ENCODE measurements around the gene MEF2D.

The MEF2D gene

DNA sequence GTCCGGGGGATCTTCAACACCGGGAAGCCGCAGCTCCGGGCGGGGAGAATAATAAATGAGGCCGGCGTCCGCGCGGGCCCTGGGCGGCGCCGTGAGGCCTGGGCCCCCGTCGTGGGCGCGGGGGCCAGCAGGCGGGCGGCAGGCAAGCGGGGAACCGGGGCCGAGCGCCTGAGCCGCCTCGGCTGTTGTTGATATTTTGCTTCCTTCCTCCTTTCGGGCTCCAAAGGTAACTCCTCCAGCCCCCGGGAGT, at the start of gene MEF2D:
MEF2D (minus strand) TSS at position 233 of the 250 bp plus-strand sequence. CDS start 17,483 bp downstream, outside the sequence.
- DNase-seq (ENCODE audit: low read depth, low spot score) = no peak
- H3K27ac ChIP-seq = peak within 1 kb of the TSS; percentile 96

DNA sequence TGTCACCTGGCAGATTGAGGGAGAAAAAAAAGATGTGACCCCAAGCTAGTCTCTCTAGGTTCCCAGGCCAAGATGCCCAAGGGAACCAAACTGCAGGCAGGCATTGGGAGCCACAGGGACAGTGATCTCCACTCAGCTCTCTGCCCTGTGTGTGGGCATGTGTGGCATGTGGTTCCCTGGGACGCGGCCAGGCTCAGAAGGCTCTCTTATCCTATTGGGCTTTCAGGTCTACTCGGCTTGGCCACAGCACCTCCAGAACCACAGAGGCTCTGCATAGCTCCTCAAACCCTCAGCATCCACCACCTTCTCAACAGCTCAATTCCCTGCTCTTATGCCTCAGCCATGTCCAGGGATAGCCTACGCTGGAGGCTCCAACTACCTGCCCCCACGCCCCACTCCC, 49.8 kb upstream of the MEF2D start:
- DNase-seq (ENCODE audit: low read depth, low spot score) = no peak
- no peak overlapping the region for H3K27ac ChIP-seq

DNA sequence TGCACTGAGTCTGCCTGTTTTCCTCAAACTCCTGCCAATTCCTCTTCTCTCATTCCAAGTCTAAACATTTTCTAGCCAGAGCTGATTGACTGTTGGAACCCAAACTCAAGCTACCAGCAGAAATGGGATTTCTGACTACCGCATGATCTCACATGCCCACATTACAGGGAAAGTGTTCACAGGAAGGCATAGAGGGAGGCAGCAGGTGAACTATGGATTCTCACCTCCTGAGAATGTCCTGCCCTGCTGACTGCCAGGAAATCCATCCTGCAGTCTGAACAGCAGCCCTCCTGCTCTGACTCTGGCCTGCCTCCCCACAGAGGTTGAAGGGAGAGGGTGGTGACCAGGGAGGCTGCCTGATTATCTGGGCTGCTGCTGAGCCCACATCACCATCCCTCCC, 49.3 kb upstream of the MEF2D start:
- no peak overlapping the region for H3K27ac ChIP-seq
- no peak for DNase-seq (ENCODE audit: low read depth, low spot score)

DNA sequence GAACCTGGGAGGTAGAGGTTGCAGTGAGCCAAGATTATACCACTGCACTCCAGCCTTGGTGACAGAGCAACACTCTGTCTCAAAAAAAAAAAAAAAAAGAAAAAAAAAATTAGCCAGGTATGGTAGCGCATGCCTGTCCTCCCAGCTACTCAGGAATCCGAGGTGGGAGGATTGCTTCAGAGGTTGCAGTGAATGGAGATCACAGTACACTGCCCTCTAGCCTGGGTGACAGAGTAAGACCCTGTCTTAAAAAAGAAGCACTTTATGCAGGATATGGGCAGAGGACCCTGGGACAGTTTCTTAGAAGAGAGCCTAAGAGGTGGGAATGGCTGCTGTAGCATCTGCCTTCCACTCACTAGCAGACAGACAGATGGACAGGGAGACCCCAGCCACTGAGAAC, 48.8 kb upstream of the MEF2D start:
- no peak overlapping the region for H3K27ac ChIP-seq
- no peak for DNase-seq (ENCODE audit: low read depth, low spot score)

DNA sequence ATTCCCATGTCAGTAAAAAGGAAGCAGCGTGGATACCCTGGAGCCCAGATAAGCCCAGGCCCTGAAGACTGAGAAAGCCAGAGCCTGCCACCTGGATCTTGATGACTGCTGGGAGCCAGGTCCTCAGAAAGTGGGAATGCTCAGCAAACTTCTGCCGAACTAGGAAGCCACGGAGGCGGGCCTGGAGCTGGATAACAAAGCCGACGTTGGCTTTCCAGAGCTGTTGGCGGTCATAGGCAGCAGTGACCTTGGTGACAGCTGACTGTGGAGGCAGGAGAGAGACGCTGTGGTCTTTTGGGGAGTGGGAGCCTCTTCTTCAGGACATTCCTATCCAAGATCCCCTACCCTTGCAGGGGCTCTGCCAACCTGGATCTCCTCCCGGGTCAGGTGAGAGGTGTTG, 47.4 kb upstream of the MEF2D start:
- no peak overlapping the region for H3K27ac ChIP-seq
- no peak for DNase-seq (ENCODE audit: low read depth, low spot score)

DNA sequence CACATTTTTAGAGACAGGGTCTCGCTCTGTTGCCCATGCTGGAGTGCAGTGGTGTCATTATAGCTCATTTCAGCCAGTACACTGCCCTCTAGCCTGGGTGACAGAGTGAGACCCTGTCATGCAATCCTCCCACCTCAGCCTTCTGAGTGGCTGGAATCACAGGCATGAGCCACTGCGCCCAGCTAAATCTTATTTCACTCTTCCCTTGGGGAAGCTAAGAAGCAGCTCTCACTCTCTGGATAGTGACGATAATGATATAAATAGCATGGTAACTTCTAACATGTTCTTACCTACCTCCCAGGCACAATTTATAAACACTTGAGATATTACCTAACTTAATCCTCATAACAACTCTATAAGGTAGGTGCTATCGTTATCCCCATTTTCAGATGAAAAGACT, 46.9 kb upstream of the MEF2D start:
- DNase-seq (ENCODE audit: low read depth, low spot score) = no peak
- no peak overlapping the region for H3K27ac ChIP-seq

DNA sequence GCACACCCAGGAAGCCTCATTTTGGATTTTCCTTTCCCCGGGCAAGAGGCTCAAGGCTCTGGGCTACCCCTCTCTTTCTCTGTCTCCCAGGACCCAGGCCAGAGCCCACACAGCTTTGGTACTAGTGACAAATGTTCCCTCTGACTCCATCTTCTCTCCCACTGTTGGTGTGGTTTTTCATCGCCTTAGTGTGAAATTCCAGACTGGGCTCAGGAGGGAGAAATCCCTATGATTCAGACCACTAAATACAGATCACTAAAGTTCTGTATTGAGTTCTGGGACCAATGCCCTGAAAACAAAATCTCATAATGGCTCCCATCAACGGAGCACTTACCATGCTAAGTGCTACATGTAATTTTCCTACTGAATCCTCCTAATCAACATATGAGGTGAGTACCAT, 45.7 kb upstream of the MEF2D start:
- no peak overlapping the region for H3K27ac ChIP-seq

DNA sequence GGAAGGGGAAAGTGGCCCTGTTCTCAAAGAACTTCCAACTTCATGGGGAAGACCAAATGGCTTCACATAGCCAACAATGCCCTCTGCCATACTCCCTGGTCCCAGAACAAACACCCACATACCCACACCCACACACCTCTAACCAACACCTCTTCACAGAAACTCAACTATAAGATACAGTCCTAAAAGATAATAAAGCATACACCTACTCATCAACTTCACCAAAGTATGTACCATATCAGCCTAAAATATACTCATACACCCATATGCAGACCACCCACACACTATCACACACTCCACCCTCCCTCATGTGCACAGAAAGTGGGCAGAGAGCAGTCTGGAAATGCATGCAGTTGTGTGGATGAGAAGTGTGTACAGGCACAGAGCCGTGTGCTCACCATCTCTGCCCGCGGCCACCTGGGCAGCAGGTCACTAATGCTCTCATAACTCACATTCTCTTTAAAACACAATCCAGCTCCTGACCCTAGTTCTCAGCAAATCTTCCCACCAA, 44.1 kb upstream of the MEF2D start:
- no peak for DNase-seq (ENCODE audit: low read depth, low spot score)
- no peak overlapping the region for H3K27ac ChIP-seq

More for the DNA sequence above, 45.7 kb upstream of the MEF2D start:
- no peak for DNase-seq (ENCODE audit: low read depth, low spot score)

DNA sequence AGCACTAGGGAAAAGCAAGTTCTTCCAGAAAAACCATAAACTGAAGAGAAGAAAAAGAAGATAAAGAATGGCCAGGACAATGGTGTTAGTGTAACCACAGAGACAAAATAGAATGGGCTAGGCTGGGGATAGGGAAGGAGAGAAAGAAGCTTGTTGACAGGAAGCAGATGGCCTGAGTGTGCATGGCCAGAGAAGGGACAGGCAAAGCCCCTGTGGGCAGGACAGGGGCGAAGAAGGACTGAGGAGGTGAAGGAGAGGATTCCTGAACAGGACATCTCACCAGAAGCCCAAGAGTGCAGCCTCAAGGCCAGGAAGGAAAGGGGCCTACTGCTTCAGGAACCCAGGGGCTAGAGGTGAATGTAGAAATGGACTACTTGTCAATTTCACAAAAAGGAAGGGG, 42.5 kb upstream of the MEF2D start:
- H3K27ac ChIP-seq = no peak overlapping the region
- DNase-seq (ENCODE audit: low read depth, low spot score) = no peak

DNA sequence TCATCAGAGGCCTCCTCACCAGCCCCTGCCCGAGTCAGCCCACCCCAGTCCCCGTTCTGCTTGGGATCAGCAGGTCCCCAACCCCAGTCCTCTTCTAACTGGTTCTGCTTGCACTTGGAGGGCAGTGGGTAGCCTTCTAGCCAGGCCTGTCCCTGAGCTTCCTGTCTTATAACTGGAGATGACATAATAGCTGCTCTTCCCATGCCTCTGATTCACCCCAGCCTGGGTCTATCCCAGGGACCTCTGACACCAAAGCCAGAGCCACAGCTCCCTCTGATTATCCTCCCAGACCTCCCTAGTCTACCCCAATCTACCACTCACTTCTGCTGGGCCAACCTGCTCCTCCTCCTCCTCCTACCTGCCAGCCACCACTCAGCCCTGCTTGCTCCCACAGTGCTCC, 40.4 kb upstream of the MEF2D start:
- H3K27ac ChIP-seq = no peak overlapping the region
- no peak for DNase-seq (ENCODE audit: low read depth, low spot score)

DNA sequence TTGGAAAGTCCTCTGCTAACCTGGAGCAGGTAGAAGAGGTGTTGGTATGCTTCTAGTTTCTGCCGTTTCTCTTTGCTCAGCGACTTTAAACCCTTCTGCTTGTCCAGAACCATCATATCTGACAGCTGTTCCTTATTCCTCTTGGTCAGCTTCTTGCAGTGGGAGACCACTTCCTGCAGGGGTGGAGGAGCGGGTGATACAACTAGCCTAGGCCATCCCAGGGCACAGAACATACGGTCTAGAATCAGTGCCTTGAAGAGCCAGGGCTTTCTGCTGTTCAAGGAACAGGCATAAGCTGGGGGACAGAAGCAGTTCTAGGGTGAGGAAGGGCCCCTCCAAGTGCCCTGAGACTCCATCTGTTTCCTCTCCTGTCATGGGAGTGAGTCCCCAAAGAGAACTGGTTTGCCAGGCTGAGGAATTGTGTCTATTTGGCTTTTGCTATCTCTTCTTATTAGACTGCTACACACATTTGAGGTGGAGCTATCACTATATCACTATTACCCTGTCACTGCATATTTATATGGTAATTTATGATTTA, 39.3 kb upstream of the MEF2D start:
- DNase-seq (ENCODE audit: low read depth, low spot score) = no peak
- H3K27ac ChIP-seq = no peak overlapping the region

DNA sequence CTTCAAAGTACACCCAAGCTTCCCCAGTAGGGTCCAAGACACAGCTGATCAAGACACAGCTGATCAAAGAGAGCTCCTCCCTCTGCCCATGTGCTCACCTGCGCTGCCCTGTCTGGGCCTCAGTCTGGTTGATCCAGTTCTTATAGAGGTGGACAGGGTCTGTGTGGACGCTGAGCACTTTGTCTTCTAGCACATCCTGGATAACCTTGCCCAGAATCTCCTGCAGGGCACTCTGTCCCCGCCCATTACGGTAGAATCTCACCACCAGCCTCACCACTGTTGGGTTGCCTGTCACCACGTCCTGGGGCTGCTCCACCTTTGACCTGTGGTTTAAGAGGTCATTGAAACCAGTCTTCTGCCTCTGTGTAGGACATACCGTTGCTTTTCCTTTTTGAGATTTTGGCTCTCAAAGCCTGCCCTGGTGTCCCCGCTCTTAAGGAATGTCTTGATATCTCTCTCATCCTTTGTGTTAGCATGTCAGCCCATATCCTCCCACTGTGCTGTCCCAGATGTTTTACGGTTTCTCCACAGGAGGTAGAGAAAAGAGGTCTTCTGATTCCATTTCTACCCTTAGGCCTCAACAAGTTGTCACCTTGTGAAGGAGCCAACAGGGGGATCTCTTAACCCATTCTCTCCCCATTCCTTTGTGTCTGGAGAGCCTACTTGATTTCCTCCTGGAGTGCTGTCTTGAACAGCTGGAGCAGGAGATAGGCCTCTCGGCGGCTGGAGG, 38.3 kb upstream of the MEF2D start:
- H3K27ac ChIP-seq = no peak overlapping the region
- no peak for DNase-seq (ENCODE audit: low read depth, low spot score)

DNA sequence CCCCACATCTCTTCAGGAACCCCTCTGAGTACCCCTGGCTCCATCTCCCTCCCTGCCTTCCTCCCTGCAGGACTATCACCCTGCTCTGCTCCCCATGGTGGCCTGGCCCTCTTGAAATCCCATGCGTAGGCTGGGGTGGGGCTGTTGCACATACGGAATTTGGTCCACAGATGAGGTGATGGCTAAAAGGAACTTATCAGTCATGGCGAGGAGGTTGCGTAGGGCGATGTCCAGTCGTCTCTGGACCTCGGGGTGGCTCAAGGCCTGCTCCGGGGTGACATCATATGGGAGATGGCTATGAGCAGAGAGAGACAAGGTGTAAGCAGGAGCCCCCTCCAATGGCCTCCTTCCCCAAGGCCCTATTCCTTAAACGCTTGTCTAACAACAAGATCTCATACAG, 36.5 kb upstream of the MEF2D start:
- DNase-seq (ENCODE audit: low read depth, low spot score) = no peak

DNA sequence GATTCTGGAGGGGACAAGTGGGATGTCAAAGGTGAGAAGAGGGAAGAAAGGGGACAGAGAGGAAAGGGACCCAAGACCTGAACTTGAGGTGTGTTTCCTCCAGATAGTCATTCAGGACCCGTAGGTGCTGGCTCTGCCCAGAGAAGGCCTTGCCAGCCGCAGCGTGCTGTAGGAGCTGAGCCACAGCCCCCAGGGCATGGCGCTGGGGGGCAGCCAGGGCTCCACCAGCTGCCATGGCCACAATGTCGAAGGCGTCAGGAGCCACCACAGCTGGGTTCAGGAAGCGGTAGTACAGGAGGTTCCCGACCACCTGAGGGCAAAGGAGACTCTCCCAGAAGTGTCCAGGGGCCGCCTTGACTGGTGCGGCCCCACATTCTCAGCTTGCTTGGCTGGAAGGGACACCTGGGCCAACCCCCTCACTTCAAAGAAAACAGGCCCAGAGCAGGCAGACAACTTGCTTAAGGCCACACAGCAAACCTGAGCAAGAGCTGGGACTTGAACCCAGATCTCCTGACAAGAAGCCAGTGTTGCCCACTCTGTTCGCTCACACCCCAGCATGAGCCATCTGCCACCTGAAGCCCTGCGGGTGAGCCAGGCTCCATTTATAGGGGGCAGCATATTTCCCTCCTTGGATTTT, 34.0 kb upstream of the MEF2D start:
- no peak overlapping the region for H3K27ac ChIP-seq
- DNase-seq (ENCODE audit: low read depth, low spot score) = no peak

More for the DNA sequence above, 36.5 kb upstream of the MEF2D start:
- H3K27ac ChIP-seq = no peak overlapping the region

DNA sequence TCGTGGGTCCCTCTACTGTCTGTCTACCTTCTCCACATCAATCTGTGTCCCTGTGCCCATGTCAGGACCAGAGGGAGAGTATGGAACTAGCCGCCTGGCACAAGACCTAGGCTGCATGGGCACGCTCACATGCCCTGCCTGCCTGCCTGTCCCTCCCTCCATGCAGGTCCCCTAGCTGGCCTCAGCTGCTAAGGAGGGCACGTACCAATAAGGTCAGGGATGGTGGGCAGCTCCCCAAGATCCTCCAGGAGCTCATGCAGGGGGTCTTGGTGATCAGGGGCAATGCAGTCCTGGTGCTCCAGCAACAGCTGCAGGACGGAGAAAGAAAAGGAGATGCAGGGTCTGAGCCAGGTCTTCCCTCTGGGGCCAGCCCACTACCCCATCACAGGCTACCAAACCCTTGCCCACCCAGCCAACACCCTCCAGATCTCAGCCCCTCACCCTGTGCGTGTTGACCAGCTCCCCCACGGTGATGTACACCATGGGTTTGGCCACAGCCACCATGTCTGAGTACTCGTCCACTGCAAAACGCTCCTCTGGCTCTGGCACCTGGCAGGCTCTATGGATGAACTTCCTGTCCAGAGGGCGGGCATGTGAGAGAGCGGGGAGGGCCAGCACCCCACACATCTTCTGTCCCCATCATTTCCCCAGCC, 33.1 kb upstream of the MEF2D start:
- no peak overlapping the region for H3K27ac ChIP-seq
- no peak for DNase-seq (ENCODE audit: low read depth, low spot score)

DNA sequence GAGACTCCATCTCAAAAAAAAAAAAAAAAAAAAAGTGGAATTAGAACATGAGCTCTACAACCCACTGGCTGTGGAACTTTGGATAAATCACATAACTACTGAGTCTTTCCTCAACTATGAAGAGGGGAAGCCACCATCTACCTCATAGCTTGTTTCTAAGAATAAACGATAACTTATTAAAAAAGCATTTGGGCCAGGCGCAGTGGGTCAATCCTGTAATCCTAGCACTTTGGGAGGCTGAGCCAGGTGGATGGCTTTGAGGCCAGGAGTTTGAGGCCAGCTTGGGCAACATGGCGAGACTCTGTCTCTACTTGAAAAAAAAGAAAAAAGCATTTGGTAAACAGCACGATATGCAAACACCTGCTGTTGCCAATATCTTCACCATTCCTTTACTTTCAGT, 31.8 kb upstream of the MEF2D start:
- no peak for DNase-seq (ENCODE audit: low read depth, low spot score)
- H3K27ac ChIP-seq = no peak overlapping the region

DNA sequence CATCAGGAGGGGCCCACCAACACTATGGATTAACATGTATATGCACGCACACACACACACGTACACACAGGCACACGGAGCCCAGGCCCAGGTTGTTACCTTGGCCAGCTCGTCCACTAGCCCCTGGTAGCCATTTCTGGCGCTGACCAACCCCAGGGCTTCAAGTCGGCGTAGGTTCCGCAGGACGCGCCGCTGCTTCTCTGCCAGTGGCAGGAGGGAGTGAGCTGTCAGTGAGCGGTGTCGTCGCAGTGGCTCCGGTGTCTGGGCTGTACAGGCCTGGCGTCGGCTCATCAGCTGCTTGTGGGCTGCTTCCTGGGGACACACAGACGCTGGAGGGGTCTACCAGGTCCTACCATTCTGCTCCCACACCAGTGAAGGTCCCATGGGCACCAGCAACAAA, 29.4 kb upstream of the MEF2D start:
- no peak for DNase-seq (ENCODE audit: low read depth, low spot score)
- H3K27ac ChIP-seq = no peak overlapping the region

DNA sequence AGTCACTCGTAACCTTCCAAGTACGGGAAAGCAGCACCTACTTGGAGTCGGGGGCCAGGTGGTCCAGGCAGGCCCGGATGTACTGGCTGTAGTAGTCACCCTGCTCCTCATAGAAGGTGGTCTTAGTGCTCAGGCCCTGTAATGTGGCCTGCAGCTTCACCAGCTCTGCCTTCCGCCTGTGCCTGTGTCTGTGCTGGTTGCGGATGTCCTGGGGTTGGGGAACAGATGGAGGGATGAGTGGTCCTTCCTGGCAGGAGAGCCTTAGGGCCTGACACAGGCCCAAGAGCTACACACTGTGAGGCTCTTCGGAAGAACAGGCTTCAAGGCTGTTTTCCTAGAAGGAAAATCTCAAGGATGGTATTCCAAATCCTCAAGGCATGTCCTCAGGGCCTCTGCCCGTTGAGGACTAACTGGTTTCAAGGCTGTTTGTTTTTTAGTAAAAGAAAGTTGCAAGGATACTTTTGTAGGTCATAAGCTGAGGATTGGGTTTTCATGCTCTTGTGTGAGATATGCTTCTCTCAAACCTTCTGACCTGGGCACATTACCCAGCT, 28.4 kb upstream of the MEF2D start:
- no peak for DNase-seq (ENCODE audit: low read depth, low spot score)
- no peak overlapping the region for H3K27ac ChIP-seq

DNA sequence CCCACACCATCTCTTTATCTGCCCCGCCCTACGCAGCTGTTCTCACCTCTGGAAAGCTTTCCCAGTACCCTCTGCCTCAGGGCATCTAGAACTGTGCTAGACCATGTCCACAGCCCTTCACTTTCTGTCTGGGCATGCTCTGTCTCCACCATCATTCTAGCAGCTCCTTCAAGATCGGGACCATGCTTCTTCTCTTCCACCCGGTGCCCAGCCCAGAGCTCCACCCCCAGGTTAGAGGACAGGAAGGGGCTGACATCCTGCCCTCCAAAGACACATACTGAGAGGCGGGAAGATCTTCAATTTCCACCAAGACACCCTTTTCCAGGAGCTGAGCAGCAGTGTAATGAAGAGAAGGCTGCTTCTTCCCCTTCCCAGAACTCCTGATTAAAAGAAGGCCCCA, 27.7 kb upstream of the MEF2D start:
- no peak for DNase-seq (ENCODE audit: low read depth, low spot score)

DNA sequence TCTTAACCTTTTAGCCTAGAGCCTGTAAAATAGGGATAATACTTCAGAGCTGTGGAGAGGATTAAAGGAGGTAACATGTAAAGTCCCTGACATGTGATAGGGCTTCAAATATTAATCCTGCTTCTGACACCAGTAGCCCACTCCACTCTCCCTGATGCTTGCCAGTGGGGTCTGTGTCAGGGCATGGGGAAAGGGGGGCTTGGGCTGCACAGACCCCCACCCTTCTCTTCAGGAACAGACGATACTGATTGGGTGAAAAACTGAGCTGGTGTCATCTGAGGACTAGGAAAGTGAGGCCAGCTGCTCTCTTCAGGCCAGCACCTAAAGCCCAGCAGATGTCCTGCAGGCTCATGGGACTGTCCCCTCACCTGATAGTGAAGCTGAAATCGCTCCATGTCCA, 27.0 kb upstream of the MEF2D start:
- no peak for DNase-seq (ENCODE audit: low read depth, low spot score)
- H3K27ac ChIP-seq = no peak overlapping the region

More for the DNA sequence above, 27.7 kb upstream of the MEF2D start:
- no peak overlapping the region for H3K27ac ChIP-seq

DNA sequence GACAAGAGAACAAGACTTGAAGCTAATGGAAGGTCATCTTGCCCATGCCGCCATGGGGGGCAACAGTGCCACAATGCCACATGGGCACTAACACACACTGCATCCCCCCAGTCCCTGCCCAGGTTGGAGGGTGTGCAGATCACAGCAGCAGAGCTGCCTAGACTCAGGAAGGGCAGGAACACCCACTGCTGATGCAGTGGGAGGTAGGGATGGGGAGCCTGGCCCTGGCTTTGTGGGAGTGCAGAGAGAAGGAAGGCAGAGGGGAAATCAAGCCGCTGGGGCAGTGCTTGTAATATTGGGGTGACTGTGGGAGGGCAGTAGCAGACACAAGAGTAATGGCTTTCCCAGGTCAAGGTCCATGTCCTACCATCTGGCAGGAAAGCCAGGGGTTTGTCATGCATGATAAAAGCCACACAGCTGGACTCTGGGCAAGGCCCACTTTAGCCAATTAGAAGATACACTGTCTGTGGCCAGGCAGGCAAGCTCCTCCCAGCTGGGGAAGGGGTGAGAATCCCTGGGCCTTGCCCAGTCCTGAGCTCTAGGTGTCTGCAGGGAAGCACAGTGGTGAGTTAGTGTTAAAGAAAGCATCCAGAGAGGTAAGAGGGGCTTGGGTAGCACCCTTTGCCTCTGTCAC, 25.4 kb upstream of the MEF2D start:
- no peak overlapping the region for H3K27ac ChIP-seq
- DNase-seq (ENCODE audit: low read depth, low spot score) = no peak

Data from epithelial cell of prostate (primary cell).